Loucy (cell line): ENCODE results near the gene ZNF853.

ENCODE experiments used
- H2AFZ ChIP-seq: fragments of 200-600 bp; sonication (generic); 2 replicates; pipeline ENCODE4 v1.6.0; 2016; ENCODE audit warnings: antibody characterized with exemption, mild to moderate bottlenecking, low read length, moderate library complexity
- H3F3A ChIP-seq: fragments of 200-600 bp; 2 replicates; pipeline ENCODE4 v1.6.0; 2016; ENCODE audit warnings: antibody characterized with exemption, low read depth, mild to moderate bottlenecking
- H3K27me3 ChIP-seq: fragments of 200-600 bp; sonication (generic); 2 replicates; pipeline ENCODE4 v1.6.1; 2014; ENCODE audit warnings: low read length, mild to moderate bottlenecking; ENCODE audit not compliant: insufficient read depth, poor library complexity, severe bottlenecking
- H3K36me3 ChIP-seq: fragments of 200-600 bp; sonication (generic); 2 replicates; pipeline ENCODE4 v1.6.1; 2016; ENCODE audit warnings: low read length; ENCODE audit not compliant: insufficient read depth
- H3K4me1 ChIP-seq: fragments of 200-600 bp; sonication (generic); 2 replicates; pipeline ENCODE4 v1.5.1; 2014; ENCODE audit warnings: low read length, mild to moderate bottlenecking; ENCODE audit not compliant: insufficient read depth, poor library complexity, severe bottlenecking
- H3K4me2 ChIP-seq: fragments of 200-600 bp; sonication (generic); 2 replicates; pipeline ENCODE4 v1.6.0; 2014; ENCODE audit warnings: antibody characterized with exemption, low read length, low read depth, mild to moderate bottlenecking; ENCODE audit not compliant: poor library complexity, severe bottlenecking
- H3K4me3 ChIP-seq: fragments of 200-600 bp; sonication (generic); 2 replicates; pipeline ENCODE4 v1.5.1; 2014; ENCODE audit warnings: low read length, mild to moderate bottlenecking, mixed read lengths; ENCODE audit not compliant: poor library complexity, severe bottlenecking
- H3K79me2 ChIP-seq: fragments of 200-600 bp; sonication (generic); 2 replicates; pipeline ENCODE4 v1.6.1; 2014; ENCODE audit warnings: low read length; ENCODE audit not compliant: insufficient read depth
- H3K9ac ChIP-seq: fragments of 200-600 bp; sonication (generic); 2 replicates; pipeline ENCODE4 v1.6.0; 2014; ENCODE audit warnings: mild to moderate bottlenecking, low read depth, low read length, moderate library complexity; ENCODE audit not compliant: poor library complexity, severe bottlenecking
- H3K9me2 ChIP-seq: fragments of 200-600 bp; sonication (generic); replicated peaks from 2 replicates; pipeline ENCODE4 v1.6.1; 2016; ENCODE audit warnings: low read depth, low read length, mixed read lengths
- H3K9me3 ChIP-seq: fragments of 200-600 bp; sonication (generic); 2 replicates; pipeline ENCODE4 v1.6.1; 2014; ENCODE audit warnings: mild to moderate bottlenecking, antibody characterized with exemption, low read length, low read depth; ENCODE audit not compliant: insufficient read depth
- H4K20me1 ChIP-seq: fragments of 200-600 bp; sonication (generic); 2 replicates; pipeline ENCODE4 v1.6.0; 2014; ENCODE audit warnings: antibody characterized with exemption, low read length, mild to moderate bottlenecking; ENCODE audit not compliant: insufficient read depth, poor library complexity, severe bottlenecking
- CTCF ChIP-seq: fragments of 200-600 bp; sonication (generic); conservative IDR thresholded peaks from 2 replicates; pipeline ENCODE4 v1.5.1; 2014; ENCODE audit warnings: mild to moderate bottlenecking, antibody characterized with exemption, low read length
- EZH2phosphoT487 ChIP-seq: fragments of 200-600 bp; IDR thresholded peaks from 2 replicates; pipeline ENCODE4 v1.6.1; 2018; ENCODE audit warnings: antibody characterized with exemption, mild to moderate bottlenecking, moderate library complexity, borderline replicate concordance

Gene ZNF853

GRCh38 chr7:6614953-6615722, at the start of gene ZNF853:
TSS of gene ZNF853 (plus strand) at chr7:6615610. CDS start at chr7:6616175, 565 bp downstream.
- H3K4me2 ChIP-seq = peak within 1 kb of the TSS; percentile 74

GRCh38 chr7:6565655-6566054, 49.8 kb upstream of the ZNF853 start:
- Histone ChIP-seq H4K20me1 (no peaks in the 10 kb centered on the region), H3K9ac (no peak overlapping the region), H3K79me2 (no peaks in the 10 kb centered on the region), H3K4me1 (no peaks in the 10 kb centered on the region), H3K9me3 (no peaks in the 10 kb centered on the region), H3F3A (no peaks in the 10 kb centered on the region), H3K4me3 (no peak overlapping the region), H3K36me3 (no peaks in the 10 kb centered on the region), H3K9me2 (no peaks in the 10 kb centered on the region), H2AFZ (no peak overlapping the region), H3K27me3 (no peaks in the 10 kb centered on the region), H3K4me2 (no peak overlapping the region)
- TF ChIP-seq EZH2phosphoT487 = no peak
- TF ChIP-seq CTCF = no peak

More at GRCh38 chr7:6614953-6615722, at the start of gene ZNF853:
- no peaks in the 10 kb centered on the region; the same call in 1 of the 2 replicates for H3K79me2 ChIP-seq
- H3K9me2 ChIP-seq = no peaks in the 10 kb centered on the region
- H2AFZ ChIP-seq = peak within 1 kb of the TSS; percentile 84
- no peaks in the 10 kb centered on the region for H3K9me3 ChIP-seq
- no peaks in the 10 kb centered on the region for H3K27me3 ChIP-seq
- no peaks in the 10 kb centered on the region; the same call in 1 of the 2 replicates for H3F3A ChIP-seq
- peak within 1 kb of the TSS; percentile 71 for H3K9ac ChIP-seq
- 0 out of 2 replicates have a peak, but pooled peaks have one; percentile 14 for TF ChIP-seq CTCF
- TF ChIP-seq EZH2phosphoT487 = no peak
- peak within 1 kb of the TSS; percentile 80 for H3K4me3 ChIP-seq
- no peaks in the 10 kb centered on the region for H4K20me1 ChIP-seq
- H3K4me1 ChIP-seq = peaks cover 16% of the 10 kb centered on the region
- no peaks in the 10 kb centered on the region for H3K36me3 ChIP-seq

GRCh38 chr7:6567886-6568285, 47.5 kb upstream of the ZNF853 start:
- Histone ChIP-seq H3K9me3 (no peaks in the 10 kb centered on the region), H3K9ac (no peak overlapping the region), H3K79me2 (no peaks in the 10 kb centered on the region), H3K4me1 (no peaks in the 10 kb centered on the region), H3F3A (no peaks in the 10 kb centered on the region), H2AFZ (no peak overlapping the region), H3K27me3 (no peaks in the 10 kb centered on the region), H3K9me2 (no peaks in the 10 kb centered on the region), H4K20me1 (no peaks in the 10 kb centered on the region), H3K36me3 (no peaks in the 10 kb centered on the region), H3K4me2 (no peak overlapping the region), H3K4me3 (no peak overlapping the region)
- TF ChIP-seq CTCF (no peak), EZH2phosphoT487 (no peak)
